HG02571 (cell line): Measurements from ENCODE around the gene NGEF.
"Not testable (repeated sequence)": the region's sequence is repeated elsewhere in the genome, so short reads cannot be mapped to it uniquely, and the experiment has no call there.

Experiments used
- ATAC-seq: cut with Tn5 transposase; IDR thresholded peaks from one replicate; pipeline ENCODE4 v1.9.1; 2021; ENCODE audit warnings: mild to moderate bottlenecking, moderate library complexity; ENCODE audit not compliant: unreplicated experiment

NGEF gene

DNA sequence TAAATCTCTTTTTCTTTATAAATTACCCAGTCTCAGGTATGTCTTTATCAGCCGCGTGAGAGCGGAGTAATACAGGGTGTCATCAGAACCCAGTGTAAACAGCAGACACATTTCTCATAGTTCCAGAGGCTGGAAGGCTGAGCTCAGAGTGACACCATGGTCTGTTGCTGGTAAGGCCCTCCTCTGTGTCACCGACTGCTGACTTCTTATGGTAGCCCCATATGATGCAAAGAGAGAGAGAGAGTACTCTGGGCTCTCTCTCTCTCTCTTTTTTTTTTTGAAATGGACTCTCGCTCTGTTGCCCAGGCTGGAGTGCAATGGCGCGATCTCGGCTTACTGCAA, 83.0 kb downstream of the NGEF start:
- ATAC-seq = no peak

- no peak for ATAC-seq
Observed at GRCh38 chr2:232929303-232930058, 83.6 kb downstream of the NGEF start.

GRCh38 chr2:232928551-232929302, 84.3 kb downstream of the NGEF start:
- no peak for ATAC-seq

- no peak for ATAC-seq
Observed at GRCh38 chr2:232927793-232928550, 85.1 kb downstream of the NGEF start.

DNA sequence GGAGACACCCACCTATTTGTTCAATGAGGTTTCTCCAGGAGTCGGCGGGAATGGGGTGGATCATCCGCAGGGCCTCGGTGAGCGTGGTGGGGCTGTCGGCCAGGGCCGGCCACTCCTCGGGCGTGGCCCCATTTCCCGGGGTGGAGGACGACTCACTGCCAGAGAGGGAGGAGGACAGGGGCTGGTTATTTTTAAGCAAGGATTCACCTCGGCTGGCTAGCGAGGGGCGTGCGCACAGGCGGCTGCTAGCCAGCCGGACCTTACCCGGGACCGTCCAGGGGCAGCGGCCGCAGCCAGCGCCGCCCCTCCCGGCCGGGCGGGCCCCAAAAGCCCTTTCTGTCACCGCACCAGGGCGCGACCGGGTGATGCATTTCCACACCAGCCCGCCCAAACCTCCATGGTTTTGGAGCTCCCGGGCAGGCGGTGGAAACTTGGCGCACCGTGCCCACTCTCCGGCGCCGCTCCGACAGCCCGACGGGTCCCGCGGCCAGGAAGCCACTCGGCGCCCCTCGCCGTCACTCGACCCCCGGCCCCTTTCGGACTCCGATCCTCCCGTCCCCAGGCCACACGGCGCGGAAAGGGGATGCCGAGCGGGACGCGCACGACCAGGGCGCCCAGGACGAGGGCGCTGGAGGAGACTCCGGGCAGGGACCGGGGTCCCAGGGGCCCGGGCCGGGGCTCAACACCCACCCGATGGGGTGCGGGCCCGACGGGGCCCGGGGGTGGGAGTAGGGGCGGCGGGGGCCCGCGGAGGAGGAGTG, 85.8 kb downstream of the NGEF start:
- ATAC-seq = no peak

DNA sequence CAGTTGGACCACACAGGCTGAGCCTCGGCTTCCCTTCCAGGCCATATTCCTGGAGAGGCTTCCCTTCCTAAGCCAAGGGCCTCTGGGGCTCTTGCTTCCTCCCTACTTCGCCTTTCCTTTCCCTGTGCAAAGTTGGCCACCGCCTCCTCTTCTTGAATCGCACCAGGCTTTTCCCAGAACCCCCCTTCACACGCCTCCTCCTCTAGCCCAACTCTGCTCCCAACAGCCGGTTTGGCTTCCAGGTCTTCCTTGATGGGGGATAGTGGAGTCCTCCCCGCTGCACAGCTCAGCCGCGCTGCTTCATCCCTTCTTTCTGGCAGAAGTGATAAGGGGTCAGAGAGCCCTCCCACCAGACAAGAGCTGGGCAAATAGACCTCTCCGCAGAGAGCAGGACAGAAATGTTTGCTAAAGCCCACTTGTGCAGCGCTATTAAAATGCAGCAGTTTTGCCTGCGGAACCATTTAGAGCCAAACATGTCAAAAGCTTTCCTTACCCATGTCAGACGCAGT, 86.6 kb downstream of the NGEF start:
- ATAC-seq = no peak

DNA sequence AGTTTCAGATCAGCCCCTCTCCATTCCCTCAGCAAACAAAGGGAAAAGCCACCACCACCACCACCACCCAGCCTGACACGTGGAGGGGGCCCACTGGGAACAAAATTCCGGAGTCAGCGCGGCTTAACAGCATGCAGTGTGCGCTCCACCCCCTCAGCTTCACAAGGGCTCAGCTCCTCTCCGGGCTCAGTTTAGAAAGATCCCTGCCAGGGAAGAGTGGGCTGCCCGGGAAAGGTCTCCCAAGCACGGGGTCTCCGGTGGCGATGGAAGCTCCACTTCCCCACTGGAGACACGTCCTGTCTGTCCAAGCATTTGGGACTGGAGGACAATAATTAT, 87.3 kb downstream of the NGEF start:
- ATAC-seq = no peak

DNA sequence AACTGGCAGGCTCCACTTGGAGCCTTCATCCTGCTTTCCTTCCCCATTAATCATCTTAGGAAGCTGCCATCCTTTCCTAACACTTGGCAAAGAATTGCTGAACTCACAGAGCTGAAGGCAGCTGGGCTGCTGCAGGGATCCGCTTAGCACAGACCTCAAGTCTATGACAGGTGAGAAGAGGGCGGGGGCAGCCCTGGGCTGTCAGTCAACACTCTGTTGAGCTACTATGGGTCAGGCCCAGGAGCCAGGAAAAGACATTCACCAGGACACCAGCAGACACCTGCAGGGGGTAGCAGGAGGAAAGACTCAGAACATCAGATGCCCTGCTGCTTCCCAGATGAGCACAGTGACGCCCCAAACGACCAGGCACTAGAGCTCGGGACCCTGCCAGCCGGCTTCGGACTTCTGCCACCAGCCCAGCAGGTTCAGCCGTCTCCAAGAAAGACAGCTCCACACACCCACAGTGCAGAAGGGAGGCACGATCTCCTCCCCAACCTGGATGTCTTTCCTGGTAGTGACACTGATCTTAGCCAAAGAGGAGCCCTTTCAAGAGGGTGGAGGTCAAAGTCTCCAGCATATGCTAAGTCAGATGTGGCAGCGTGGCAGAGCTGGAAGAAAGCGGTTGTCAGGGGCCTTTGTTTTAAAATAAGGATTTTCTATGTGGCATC, 87.8 kb downstream of the NGEF start:
- ATAC-seq = no peak

- ATAC-seq = no peak
Observed at GRCh38 chr2:232924433-232924832, 88.6 kb downstream of the NGEF start.

DNA sequence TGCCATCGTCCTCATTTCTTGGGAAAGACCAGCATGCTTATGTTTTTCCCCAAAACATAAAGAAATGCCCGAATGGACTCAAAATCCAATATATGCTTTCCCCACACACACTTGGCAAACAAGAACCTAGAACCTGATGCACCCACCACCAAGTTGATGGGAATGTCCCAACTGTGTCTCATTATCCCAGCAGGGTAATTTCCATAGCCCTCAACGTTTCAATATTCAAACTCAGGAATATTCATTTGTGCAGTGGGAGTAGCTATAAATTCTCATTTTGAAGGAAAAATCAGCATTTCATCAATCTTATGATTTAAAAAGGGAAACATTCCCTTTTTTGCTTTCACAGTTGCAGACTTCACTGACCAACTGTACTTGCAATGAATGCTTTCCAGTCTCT, 92.3 kb downstream of the NGEF start:
- ATAC-seq = no peak

- no peak for ATAC-seq
Observed at GRCh38 chr2:232920055-232920454, 93.0 kb downstream of the NGEF start.

DNA sequence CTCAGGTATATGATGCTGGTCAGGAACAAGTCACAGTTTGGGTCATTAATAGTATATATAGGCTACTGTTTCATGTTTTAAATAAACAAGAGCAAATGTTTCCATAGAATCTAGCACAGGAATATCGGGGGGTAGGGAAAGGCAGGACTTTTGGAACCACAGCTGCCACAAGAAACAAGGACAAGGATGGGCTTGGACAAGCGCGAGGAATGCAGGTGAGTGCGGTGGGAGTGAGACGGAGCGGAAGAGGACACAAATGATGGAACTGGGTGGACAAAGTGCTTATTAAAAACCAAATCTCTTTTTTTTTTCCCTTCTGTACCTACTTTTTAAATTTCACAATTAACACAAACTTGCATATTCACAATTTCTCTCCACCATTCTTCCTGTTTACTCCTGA, 93.9 kb downstream of the NGEF start:
- no peak for ATAC-seq

GRCh38 chr2:232913903-232914302, 99.2 kb downstream of the NGEF start:
- ATAC-seq = no peak

DNA sequence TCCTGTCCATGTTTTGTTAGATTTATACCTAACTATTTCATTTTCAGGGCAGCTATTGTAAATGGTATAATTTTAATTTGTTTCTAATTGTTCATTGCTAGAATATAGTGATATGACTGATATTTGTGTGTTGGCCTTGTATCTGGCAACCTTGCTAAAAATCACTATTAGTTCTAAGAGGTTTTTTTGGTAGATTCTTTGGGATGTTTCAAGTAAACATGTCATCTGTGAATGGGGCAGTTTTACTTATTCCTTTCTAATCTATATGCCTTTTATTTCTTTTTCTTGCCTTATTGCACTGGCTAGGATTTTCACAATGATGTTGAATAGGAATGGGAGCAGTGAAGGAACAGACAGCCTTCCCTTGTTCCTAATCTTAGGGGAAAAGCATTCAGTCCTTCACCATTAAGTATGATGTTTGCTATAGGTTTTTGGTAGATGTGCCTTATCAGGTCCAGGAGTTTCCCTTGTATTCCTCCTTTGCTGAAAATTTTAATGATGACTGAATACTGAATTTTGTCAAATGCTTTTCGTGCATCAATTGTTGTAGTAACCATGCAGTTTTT, 101.3 kb downstream of the NGEF start:
- no peak for ATAC-seq

DNA sequence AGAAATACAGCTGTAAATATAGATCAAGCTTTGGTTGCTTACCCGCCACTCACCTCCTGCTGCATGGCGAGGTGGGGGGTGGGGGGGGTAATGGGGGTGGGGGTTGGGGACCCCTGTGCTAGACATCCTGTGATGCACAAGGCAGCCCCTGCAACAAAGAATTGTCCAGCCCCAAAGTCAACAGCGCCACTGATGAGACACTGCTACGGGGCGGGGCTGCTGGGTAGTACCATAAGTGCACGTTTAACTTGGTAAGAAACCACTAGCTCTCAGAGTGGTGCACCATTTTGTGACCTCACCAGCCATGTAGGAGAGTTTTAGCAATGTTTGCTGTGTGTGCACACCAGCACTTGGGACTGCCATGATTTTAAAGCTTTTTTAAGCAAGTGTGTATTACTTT, 102.7 kb downstream of the NGEF start:
- no peak for ATAC-seq

DNA sequence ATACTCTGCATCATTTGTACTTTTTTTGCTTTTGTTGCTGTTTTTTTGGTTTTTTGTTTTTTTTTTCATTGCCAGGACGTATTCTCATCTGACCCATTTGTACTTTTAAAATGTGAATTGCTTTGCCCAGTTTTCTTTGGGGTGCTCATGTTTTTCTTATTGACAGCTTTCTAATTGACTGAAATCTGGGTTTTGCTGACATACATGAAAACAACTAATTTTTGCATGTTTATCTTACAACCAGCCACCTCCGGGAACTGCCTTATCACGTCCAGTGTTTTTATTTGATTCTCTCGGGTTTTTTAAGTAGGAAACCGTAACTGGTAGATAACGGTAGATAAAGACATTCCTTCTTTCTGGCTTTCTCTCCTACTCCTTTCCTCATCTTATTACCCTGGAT, 104.4 kb downstream of the NGEF start:
- no peak for ATAC-seq

DNA sequence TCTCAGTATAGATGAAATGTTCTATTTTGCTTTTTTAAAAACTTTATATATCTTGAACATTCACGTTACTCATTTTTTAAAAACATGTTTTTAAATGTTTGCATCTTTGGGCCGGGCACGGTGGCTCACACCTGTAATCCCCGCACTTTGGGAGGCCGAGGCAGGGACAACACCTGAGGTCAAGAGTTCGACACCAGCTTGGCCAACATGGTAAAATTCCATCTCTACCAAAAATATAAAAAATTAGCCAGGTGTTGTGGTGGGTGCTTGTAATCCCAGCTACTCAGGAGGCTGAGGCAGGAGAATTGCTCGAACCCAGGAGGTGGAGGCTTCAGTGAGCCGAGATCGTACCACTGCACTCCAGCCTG, 105.4 kb downstream of the NGEF start:
- ATAC-seq = not testable (repeated sequence)

DNA sequence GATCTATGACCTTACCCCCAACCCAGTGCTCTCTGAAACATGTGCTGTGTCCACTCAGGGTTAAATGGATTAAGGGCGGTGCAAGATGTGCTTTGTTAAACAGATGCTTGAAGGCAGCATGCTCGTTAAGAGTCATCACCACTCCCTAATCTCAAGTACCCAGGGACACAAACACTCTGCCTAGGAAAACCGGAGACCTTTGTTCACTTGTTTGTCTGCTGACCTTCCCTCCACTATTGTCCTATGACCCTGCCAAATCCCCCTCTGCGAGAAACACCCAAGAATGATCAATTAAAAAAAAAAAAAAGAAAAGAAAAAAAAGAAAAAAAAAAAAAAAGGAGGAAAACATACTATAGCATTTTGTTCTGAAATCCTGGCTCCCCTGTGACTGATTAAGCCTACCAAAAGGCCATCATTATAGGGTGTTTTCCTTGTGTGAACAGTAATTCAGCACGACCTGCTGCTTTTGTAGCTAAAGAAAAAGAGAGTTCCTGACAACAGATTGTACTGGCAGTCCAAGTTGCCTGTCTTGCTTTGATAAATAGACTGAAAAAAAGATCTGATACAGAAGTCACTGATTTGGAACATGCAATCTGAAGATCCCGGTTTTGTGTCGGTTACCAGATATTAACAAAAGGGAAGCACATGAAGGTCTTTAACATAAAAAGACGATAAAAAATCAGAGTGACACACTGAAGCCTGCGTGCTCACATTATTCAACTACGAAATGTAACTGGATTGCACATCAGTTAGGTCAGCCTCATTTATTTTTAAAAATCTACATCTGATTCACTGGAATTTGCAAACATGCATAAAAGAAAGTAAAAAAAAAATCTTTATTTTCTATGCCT, 106.0 kb downstream of the NGEF start:
- ATAC-seq = not testable (repeated sequence)

DNA sequence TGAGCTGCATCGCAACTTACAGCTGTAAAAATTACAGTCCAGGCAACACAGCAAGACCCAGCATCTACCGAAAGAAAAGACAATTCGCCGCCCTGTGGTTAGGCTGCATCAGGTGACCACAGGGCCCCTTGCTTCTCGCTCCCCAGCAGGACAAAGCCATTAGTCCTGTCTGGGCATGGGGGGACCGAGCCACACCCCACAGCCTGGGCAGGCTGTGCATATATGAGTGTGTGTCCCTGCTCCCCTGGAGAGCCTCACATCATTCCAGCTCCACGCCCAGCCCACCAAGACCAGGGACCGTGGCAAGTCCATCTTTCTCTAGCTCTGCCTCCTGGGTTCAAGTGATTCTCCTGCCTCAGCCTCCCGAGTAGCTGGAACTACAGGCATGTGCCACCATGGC, 109.1 kb downstream of the NGEF start:
- no peak for ATAC-seq
